HEK293 (cell line): ENCODE measurements around the gene NR2F2.

Source experiments
- KLF8 ChIP-seq: fragments of 450-650 bp; formaldehyde crosslinking; IDR thresholded peaks from 2 replicates; pipeline ENCODE4 v1.5.1; 2016; ENCODE audit warnings: missing biosample characterization, missing genetic modification characterization
- PRDM1 ChIP-seq: fragments of 450-650 bp; formaldehyde crosslinking; IDR thresholded peaks from 2 replicates; pipeline ENCODE4; 2016; ENCODE audit warnings: missing biosample characterization, missing genetic modification characterization
- PRDM10 ChIP-seq: fragments of 450-650 bp; formaldehyde crosslinking; IDR thresholded peaks from 2 replicates; pipeline ENCODE4 v1.5.1; 2016; ENCODE audit warnings: missing biosample characterization, missing genetic modification characterization
- REPIN1 ChIP-seq: fragments of 450-650 bp; formaldehyde crosslinking; IDR thresholded peaks from 2 replicates; pipeline ENCODE4 v1.5.1; 2017; ENCODE audit warnings: missing biosample characterization, missing genetic modification characterization, low read depth
- TRIM28 ChIP-seq: IDR thresholded peaks from 2 replicates; pipeline ENCODE4 v1.6.1; 2011; ENCODE audit warnings: low read length, control low read depth, borderline replicate concordance
- YY1 ChIP-seq: fragments of 450-650 bp; formaldehyde crosslinking; IDR thresholded peaks from 2 replicates; pipeline ENCODE4 v1.5.1; 2018; ENCODE audit warnings: missing biosample characterization, missing genetic modification characterization
- ZBTB1 ChIP-seq: fragments of 450-650 bp; formaldehyde crosslinking; IDR thresholded peaks from 2 replicates; pipeline ENCODE4 v1.5.1; 2016; ENCODE audit warnings: missing biosample characterization, missing genetic modification characterization
- ZBTB48 ChIP-seq: fragments of 450-650 bp; formaldehyde crosslinking; IDR thresholded peaks from 2 replicates; pipeline ENCODE4 v1.5.1; 2016; ENCODE audit warnings: missing biosample characterization, missing genetic modification characterization
- ZBTB8A ChIP-seq: fragments of 450-650 bp; formaldehyde crosslinking; IDR thresholded peaks from 2 replicates; pipeline ENCODE4 v1.5.1; 2016; ENCODE audit warnings: missing biosample characterization, missing genetic modification characterization
- ZNF184 ChIP-seq: fragments of 450-650 bp; IDR thresholded peaks from 2 replicates; pipeline ENCODE4 v1.5.1; 2018; ENCODE audit warnings: missing biosample characterization, mild to moderate bottlenecking, missing genetic modification characterization
- ZNF2 ChIP-seq: fragments of 450-650 bp; formaldehyde crosslinking; IDR thresholded peaks from 2 replicates; pipeline ENCODE4 v1.5.1; 2016; ENCODE audit warnings: missing biosample characterization, missing genetic modification characterization
- ZNF202 ChIP-seq: fragments of 450-650 bp; formaldehyde crosslinking; IDR thresholded peaks from 2 replicates; pipeline ENCODE4 v1.5.1; 2016; ENCODE audit warnings: missing biosample characterization, missing genetic modification characterization, borderline replicate concordance
- ZNF274 ChIP-seq, 2 experiments: fragments of 200-500 bp in 1 of 2; fragments of 450-650 bp in 1 of 2; sonication (Bioruptor generic) in 1 of 2; formaldehyde crosslinking in 1 of 2; IDR thresholded peaks; 2 replicates each; pipeline versions ENCODE4 v1.5.1 to v1.6.1; 2014 to 2016; ENCODE audit warnings: borderline replicate concordance in 1 of 2, inconsistent platforms in 1 of 2, low read length in 1 of 2, missing biosample characterization in 1 of 2, missing genetic modification characterization in 1 of 2
- ZNF571 ChIP-seq: fragments of 450-650 bp; formaldehyde crosslinking; IDR thresholded peaks from 2 replicates; pipeline ENCODE4 v1.5.0; 2017; ENCODE audit warnings: missing biosample characterization, missing genetic modification characterization
- ZNF654 ChIP-seq: fragments of 450-650 bp; formaldehyde crosslinking; IDR thresholded peaks from 2 replicates; pipeline ENCODE4 v1.5.1; 2016; ENCODE audit warnings: low read depth, missing biosample characterization, missing genetic modification characterization
- ZNF658 ChIP-seq: fragments of 450-650 bp; formaldehyde crosslinking; IDR thresholded peaks from 2 replicates; pipeline ENCODE4; 2016; ENCODE audit warnings: missing biosample characterization, missing genetic modification characterization
- ZNF692 ChIP-seq: fragments of 450-650 bp; formaldehyde crosslinking; IDR thresholded peaks from 2 replicates; pipeline ENCODE4 v1.5.1; 2016; ENCODE audit warnings: missing biosample characterization, missing genetic modification characterization
- ZNF701 ChIP-seq: fragments of 450-650 bp; formaldehyde crosslinking; IDR thresholded peaks from 2 replicates; pipeline ENCODE4 v1.5.1; 2016; ENCODE audit warnings: missing biosample characterization, missing genetic modification characterization
- ZNF768 ChIP-seq: fragments of 450-650 bp; formaldehyde crosslinking; IDR thresholded peaks from 2 replicates; pipeline ENCODE4 v1.5.1; 2018; ENCODE audit warnings: missing biosample characterization, mild to moderate bottlenecking, missing genetic modification characterization
- ZNF777 ChIP-seq: fragments of 450-650 bp; formaldehyde crosslinking; IDR thresholded peaks from 2 replicates; pipeline ENCODE4 v1.5.1; 2017; ENCODE audit warnings: missing biosample characterization, missing genetic modification characterization, borderline replicate concordance
- ZNF792 ChIP-seq: fragments of 450-650 bp; formaldehyde crosslinking; IDR thresholded peaks from 2 replicates; pipeline ENCODE4 v1.5.1; 2016; ENCODE audit warnings: missing biosample characterization, missing genetic modification characterization
- TF ChIP-seq, protein P1 (sequence below): fragments of 450-650 bp; formaldehyde crosslinking; IDR thresholded peaks from 2 replicates; pipeline ENCODE4 v1.5.1; 2016; ENCODE audit warnings: missing biosample characterization, missing genetic modification characterization
- TF ChIP-seq, protein P2 (sequence below): fragments of 450-650 bp; formaldehyde crosslinking; optimal IDR thresholded peaks from 2 replicates; pipeline ENCODE3; 2016; ENCODE audit warnings: missing biosample characterization, mild to moderate bottlenecking, missing genetic modification characterization
- TF ChIP-seq, protein P3 (sequence below): fragments of 450-650 bp; formaldehyde crosslinking; IDR thresholded peaks from 2 replicates; pipeline ENCODE4 v1.5.1; 2017; ENCODE audit warnings: missing biosample characterization, missing genetic modification characterization

Gene NR2F2

DNA sequence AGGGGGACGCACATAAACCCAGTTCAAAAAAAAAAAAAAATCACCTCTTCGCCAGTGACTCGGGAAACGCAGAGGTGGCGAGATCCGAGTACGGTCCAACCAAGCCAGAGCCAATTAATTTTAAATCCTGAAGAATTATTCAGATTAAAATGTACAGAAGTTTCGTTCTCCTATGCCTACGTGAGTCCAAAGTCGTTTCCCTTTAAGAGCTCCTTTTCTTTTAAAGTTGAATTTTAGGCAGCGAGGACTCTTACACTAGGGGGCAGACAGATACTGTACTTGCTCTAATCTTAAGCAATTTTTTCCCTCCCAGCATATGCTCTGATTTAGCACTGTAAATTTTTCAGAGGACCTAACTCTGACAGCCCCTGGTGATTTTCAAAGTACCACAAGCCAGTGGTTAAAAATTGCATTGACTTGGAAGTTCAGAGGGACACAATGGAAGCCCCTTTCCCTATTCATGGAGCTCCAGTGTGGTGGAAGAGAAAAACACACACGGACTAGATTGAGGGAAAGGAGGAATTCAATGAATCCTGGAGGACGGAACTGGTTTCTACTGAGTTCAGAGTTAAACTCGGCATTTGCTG, 3.3 kb upstream of the NR2F2 start (continued):
- TF ChIP-seq ZNF2 (tag by site-specific recombination) = peak; percentile 64; the same call in 1 of the 2 replicates
- TF ChIP-seq ZNF658 (tag by site-specific recombination) = no peak
- TF ChIP-seq ZNF274 (IDR thresholded peaks at IDR 0.05; ENCODE audit: low read length) = no peak
- TF ChIP-seq ZNF274 (tag by site-specific recombination; IDR thresholded peaks at IDR 0.05; ENCODE audit: borderline replicate concordance) = no peak
- TF ChIP-seq ZNF654 = peak; percentile 73
- TF ChIP-seq KLF8 (tag by site-specific recombination) = 0 out of 2 replicates have a peak, but pooled peaks have one; percentile 19
- TF ChIP-seq, protein P1, sequence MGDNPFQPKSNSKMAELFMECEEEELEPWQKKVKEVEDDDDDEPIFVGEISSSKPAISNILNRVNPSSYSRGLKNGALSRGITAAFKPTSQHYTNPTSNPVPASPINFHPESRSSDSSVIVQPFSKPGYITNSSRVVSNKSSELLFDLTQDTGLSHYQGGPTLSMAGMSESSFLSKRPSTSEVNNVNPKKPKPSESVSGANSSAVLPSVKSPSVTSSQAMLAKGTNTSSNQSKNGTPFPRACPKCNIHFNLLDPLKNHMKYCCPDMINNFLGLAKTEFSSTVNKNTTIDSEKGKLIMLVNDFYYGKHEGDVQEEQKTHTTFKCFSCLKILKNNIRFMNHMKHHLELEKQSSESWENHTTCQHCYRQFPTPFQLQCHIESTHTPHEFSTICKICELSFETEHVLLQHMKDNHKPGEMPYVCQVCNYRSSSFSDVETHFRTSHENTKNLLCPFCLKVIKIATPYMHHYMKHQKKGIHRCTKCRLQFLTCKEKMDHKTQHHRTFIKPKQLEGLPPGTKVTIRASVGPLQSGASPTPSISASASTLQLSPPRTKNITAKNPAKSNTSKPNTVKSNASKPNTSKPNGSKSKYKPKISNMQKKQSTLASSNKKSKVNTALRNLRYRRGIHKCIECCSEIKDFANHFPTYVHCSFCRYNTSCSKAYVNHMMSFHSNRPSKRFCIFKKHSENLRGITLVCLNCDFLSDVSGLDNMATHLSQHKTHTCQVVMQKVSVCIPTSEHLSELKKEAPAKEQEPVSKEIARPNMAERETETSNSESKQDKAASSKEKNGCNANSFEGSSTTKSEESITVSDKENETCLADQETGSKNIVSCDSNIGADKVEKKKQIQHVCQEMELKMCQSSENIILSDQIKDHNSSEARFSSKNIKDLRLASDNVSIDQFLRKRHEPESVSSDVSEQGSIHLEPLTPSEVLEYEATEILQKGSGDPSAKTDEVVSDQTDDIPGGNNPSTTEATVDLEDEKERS (tag by site-specific recombination) = no peak
- TF ChIP-seq, protein P2, sequence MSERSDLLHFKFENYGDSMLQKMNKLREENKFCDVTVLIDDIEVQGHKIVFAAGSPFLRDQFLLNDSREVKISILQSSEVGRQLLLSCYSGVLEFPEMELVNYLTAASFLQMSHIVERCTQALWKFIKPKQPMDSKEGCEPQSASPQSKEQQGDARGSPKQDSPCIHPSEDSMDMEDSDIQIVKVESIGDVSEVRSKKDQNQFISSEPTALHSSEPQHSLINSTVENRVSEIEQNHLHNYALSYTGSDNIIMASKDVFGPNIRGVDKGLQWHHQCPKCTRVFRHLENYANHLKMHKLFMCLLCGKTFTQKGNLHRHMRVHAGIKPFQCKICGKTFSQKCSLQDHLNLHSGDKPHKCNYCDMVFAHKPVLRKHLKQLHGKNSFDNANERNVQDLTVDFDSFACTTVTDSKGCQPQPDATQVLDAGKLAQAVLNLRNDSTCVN = no peak
- TF ChIP-seq YY1 (tag by site-specific recombination) = no peak
- TF ChIP-seq ZBTB1 = no peak
- TF ChIP-seq PRDM10 (tag by site-specific recombination) = peak; percentile 83
- TF ChIP-seq ZNF701 (tag by site-specific recombination) = no peak
- TF ChIP-seq ZNF571 (tag by site-specific recombination) = no peak
- TF ChIP-seq REPIN1 (tag by site-specific recombination) = no peak
- TF ChIP-seq ZNF202 (tag by site-specific recombination) = no peak
- TF ChIP-seq, protein P3, sequence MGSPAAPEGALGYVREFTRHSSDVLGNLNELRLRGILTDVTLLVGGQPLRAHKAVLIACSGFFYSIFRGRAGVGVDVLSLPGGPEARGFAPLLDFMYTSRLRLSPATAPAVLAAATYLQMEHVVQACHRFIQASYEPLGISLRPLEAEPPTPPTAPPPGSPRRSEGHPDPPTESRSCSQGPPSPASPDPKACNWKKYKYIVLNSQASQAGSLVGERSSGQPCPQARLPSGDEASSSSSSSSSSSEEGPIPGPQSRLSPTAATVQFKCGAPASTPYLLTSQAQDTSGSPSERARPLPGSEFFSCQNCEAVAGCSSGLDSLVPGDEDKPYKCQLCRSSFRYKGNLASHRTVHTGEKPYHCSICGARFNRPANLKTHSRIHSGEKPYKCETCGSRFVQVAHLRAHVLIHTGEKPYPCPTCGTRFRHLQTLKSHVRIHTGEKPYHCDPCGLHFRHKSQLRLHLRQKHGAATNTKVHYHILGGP (tag by site-specific recombination) = no peak
- no peak for TF ChIP-seq ZNF792 (tag by site-specific recombination)
- TF ChIP-seq ZBTB8A (tag by site-specific recombination) = peak; percentile 16; the same call in 1 of the 2 replicates
- TF ChIP-seq TRIM28 = no peak
- TF ChIP-seq ZNF692 (tag by site-specific recombination) = peak; percentile 33; the same call in 1 of the 2 replicates
- TF ChIP-seq ZNF777 (tag by site-specific recombination) = no peak
- TF ChIP-seq ZBTB48 (tag by site-specific recombination) = peak; percentile 16; the same call in 1 of the 2 replicates
- peak; percentile 54; the same call in 1 of the 2 replicates for TF ChIP-seq PRDM1 (tag by site-specific recombination)
- no peak for TF ChIP-seq ZNF768
- peak; percentile 9; the same call in 1 of the 2 replicates for TF ChIP-seq ZNF184 (tag by site-specific recombination)
